Caki2 (cell line): ENCODE data around the gene IPO8. TPM values are rescaled to one million over a fixed set of nuclear protein-coding genes. Genes with fewer than 3 reads are reported as not detected.

Source experiments
- total RNA-seq: library from RNA; depleted of rRNA; stranded (reverse); fragments of >200 nt; shearing (Covaris generic); gene quantifications from 2 replicates; pipeline ENCODE4 v1.2.3, GENCODE V29; 2014; ENCODE audit warnings: low replicate concordance; rRNA removed

Gene IPO8
- total RNA-seq, 1 experiment from 2014 or later: 11.3 TPM

Other genes starting within 250 kb of the IPO8 start
- gene CAPRIN2, start 59.1 kb upstream of the IPO8 start, total RNA-seq: 3.8 and 6.2 TPM in 2 replicates
- gene TSPAN11, start 230.9 kb upstream of the IPO8 start, total RNA-seq: not detected in 2 replicates